ENCODE results near the gene BICC1. TPM values are rescaled to one million over a fixed set of nuclear protein-coding genes. Genes with fewer than 3 reads are reported as not detected.

The BICC1 gene
- total RNA-seq, 1 experiment from 2014 or later: not detected

- TF ChIP-seq SRF (IDR thresholded peaks at IDR 0.05; ENCODE audit: low read depth): no peak
- TF ChIP-seq CBX3 (IDR thresholded peaks at IDR 0.05; ENCODE audit: low read depth): no peak
- TF ChIP-seq POLR2A (IDR thresholded peaks at IDR 0.05; ENCODE audit: borderline replicate concordance, extremely low read depth, insufficient read depth, insufficient read length): no peak
- TF ChIP-seq ZNF274 (IDR thresholded peaks at IDR 0.05; ENCODE audit: low read depth, low read length): no peak
- no peak for TF ChIP-seq MAX (IDR thresholded peaks at IDR 0.05)
Measured at GRCh38 chr10:58517491-58518355, 5.1 kb downstream of the BICC1 start (continued).

GRCh38 chr10:58518775-58519174, 6.1 kb downstream of the BICC1 start:
- H3K79me2 ChIP-seq (ENCODE audit: insufficient read depth, low read length): no peaks in the 10 kb centered on the region
- TF ChIP-seq EZH2phosphoT487 (IDR thresholded peaks at IDR 0.05; ENCODE audit: borderline replicate concordance) (no peak), JUND (IDR thresholded peaks at IDR 0.05) (no peak), RAD21 (IDR thresholded peaks at IDR 0.05; ENCODE audit: low read depth) (no peak)
- RAD21 ChIA-PET (ENCODE audit: low non-redundant PET in 1 of 2, low total read pairs in 2 of 2, uncharacterized antibody in 2 of 2, unreplicated experiment in 2 of 2): no interaction called here
- BruUV-seq (replicated peaks): no TSS peak
- no peak overlapping the region for H2AFZ ChIP-seq (ENCODE audit: low read depth, low read length, poor library complexity, severe bottlenecking)
- no peak overlapping the region for H3K4me3 ChIP-seq (replicated peaks in 1 of 2; ENCODE audit: low read depth in 1 of 2, low read length in 2 of 2)
- H3K36me3 ChIP-seq (ENCODE audit: control insufficient read depth in 1 of 2, insufficient read depth in 2 of 2, low read length in 2 of 2): no peaks in the 10 kb centered on the region
- H3K9ac ChIP-seq (ENCODE audit: low read length): no peak overlapping the region
- POLR2A ChIA-PET: no interaction called here
- no peak for DNase-seq (ENCODE audit: low read depth, low spot score)
- CTCF ChIA-PET: no interaction called here
- peaks cover 15% of the 10 kb centered on the region for H3K27me3 ChIP-seq (ENCODE audit: insufficient read depth, low read length)
- H3K9me3 ChIP-seq (ENCODE audit: control insufficient read depth in 1 of 2, insufficient read depth in 1 of 2, low read depth in 1 of 2, low read length in 2 of 2): no peaks in the 10 kb centered on the region
- intact Hi-C loops (cut with micrococcal nuclease): no loop called here
- no peaks in the 10 kb centered on the region for H4K20me1 ChIP-seq (ENCODE audit: insufficient read depth)
- no peaks in the 10 kb centered on the region for H3K9me2 ChIP-seq (ENCODE audit: insufficient read depth)
- H3K27ac ChIP-seq (ENCODE audit: low read depth, low read length): no peak overlapping the region
- H3K4me1 ChIP-seq (ENCODE audit: control insufficient read depth in 1 of 2, insufficient read depth in 2 of 2, low read length in 2 of 2): no peaks in the 10 kb centered on the region
- ATAC-seq: no peak
- H3K4me2 ChIP-seq (ENCODE audit: low read length): no peak overlapping the region
